RKO (cell line): ENCODE data around the gene WASF3.

Experiments used
- DNase-seq: peaks from one replicate; pipeline ENCODE4 v3.0.0-alpha.2; 2016; ENCODE audit warnings: low spot score

WASF3 gene

DNA sequence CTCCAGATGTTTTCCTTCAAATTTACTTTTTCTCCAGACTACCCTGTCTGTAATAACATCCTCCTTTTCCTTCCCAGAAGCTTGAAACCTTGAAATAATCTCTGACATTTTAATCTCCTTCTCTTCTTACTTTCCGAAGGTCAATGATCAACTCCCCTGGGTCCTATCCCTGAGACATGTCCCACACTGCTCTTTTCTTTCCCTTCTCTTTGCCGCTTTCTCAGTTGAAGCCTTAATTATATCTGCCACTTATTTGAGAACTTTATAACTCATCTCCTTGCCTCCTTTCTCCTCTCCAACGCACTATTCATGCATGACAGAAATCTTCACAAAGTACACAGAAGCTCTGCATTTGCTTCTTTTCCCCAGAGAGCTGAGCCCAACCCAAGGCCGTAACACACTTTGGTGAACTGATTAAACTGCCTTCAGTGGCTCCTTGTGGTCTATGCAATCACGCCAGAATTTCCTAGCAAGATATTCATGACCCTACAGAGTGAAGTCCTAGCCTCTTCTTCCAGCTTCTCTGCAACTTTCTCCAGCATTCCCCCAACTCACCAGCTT, 9.2 kb upstream of the WASF3 start:
- DNase-seq = no peak

DNA sequence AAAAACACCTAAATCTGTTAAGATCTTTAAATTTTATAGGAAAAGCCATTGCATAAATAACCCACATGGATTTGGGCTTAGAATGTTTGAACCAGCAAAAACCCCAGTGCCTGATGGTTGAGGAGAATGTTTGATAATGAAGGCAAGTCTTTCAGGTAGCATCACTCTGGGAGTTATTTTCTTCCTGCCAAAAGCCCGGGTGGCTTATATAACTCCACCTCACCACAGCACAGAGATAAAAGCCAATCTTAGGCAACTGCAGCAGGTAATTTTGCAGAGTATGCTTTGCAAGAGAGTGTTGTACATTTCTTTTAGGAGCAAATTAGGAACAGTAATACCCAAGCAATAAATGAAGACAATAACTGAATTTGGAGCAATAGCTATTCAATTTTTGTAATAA, 7.8 kb upstream of the WASF3 start:
- DNase-seq = no peak

GRCh38 chr13:26551255-26551860, 6.1 kb upstream of the WASF3 start:
- DNase-seq = no peak

DNA sequence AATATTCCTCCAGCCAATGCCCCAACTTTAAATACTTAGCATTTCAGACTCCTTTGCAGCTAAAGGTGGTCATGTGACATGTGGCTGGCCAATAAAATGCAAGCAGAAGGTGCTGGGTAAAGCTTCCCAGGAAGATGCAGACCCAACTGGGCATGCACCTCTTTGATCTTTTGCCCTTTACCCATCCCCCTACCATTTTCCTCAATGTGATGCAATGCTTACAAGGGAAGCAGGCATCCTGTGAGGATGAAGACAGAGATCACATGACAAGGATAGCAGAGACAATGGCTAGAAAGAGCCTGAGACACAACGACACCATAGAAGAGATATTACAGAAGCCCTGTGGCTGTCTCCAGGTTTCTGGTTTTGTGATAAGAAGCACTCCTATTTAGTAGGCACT, 2.1 kb upstream of the WASF3 start:
- no peak for DNase-seq

DNA sequence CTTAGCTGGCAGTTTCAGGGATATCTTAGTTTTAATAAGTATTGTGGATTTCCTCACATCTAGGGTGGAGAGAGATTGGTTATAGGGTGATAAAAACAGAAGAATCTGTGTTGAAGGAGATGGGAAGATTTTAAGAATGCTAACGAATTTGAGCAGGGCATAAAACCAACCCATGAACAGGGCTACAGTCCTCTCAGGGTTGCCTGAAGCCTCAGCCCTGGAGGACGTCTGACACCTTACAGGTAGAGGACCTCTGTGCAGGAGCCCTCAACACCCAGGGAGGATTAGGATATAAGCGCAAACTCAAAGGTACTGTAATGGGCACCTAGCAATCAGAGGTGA, 461 bp upstream of the WASF3 start:
- no peak for DNase-seq

GRCh38 chr13:26558074-26558805, 757 bp downstream of the WASF3 start:
- no peak for DNase-seq

DNA sequence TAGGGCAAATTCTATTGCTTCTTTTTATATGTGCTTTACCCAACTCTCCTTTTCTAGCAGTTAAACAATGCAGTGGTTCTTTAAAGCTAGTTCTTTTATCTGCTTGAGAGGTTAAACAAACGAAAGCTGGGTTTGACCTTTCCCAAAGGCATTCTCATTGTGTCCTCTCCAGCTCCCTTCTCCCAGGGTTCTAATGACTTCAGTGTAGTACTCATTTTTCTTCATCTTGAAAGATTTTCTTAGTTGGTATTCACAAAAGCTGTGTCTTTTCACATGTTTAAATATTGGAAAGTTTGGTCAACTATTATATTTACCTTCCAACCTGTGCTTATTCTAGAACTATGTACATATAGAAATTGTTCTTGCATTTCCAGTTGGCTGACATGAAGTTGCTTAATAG, 1.5 kb downstream of the WASF3 start:
- DNase-seq = no peak

DNA sequence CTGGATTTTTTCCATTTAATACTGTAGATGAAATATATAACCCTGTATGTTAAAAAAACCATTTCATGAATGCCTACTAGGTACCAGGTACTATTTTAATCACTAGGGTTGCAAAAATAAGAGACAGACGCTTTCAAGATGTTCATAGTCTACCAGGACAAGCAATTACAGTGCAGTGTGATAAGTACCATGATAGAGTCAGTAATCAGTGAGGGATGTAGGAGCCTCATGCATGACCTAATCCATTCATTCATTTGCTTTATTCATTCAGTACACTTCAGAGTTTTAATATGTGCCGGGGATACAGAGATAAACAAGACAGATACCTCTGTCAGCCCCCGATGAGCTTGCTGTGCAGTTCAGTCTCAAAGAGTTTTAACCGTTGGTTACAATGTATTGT, 3.0 kb downstream of the WASF3 start:
- DNase-seq = no peak

- DNase-seq = no peak
Measured at GRCh38 chr13:26561067-26561466, 3.6 kb downstream of the WASF3 start.

GRCh38 chr13:26561651-26562511, 4.4 kb downstream of the WASF3 start:
- DNase-seq = no peak

DNA sequence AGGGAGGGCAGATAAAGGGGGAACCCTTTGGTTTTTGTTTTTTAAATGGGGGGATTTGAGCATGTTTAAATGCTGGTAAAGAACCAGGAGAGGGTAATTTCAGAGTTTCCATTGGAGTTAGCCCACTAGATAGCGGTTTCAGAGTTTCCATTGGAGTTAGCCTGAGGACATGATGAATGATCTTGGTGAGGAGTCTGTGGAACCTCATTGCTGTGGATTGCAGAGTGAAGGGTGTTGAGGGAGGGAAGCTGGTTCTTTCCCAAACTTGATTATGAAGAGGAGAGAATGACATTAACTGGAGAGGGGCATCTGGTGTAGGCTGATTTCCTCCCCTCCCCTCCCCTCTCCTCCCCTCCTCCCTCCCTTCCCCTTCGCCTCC, 5.0 kb downstream of the WASF3 start:
- DNase-seq = no peak

- no peak for DNase-seq
Measured at GRCh38 chr13:26563713-26564112, 6.2 kb downstream of the WASF3 start.

DNA sequence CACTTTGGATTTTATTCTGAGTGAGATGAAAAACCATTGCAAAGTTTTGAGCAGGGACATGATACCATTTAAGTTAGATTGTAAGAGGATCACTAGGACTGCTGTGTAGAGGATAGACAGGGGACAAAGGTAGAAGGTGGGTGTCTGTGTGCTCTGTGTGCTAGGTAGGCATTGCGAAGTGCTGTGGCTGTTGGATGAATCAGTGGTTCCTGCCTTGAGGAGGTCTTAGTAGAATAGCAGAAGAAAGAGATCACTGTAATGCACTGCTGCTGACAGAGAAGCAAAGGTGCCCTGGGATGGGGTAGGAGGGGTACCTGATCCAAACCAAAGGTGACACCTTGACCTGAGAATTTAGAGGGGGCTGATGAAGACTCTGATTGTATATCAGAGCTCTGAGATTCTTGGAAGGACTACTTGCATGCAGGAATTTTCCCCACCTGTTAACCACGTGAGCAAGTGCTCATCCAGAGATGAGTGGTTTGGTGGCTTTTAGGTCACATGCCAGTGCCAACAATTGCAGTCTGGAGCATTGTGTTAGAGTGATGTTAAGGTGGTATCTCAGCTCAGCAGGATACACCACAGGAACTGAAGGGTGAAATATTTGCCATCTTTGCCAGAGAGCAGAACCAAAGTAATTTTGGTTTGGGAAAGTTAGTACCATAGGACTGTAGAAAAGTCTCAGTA, 10.8 kb downstream of the WASF3 start:
- no peak for DNase-seq

GRCh38 chr13:26571518-26571917, 14.0 kb downstream of the WASF3 start:
- DNase-seq = no peak

GRCh38 chr13:26575244-26575643, 17.8 kb downstream of the WASF3 start:
- no peak for DNase-seq

DNA sequence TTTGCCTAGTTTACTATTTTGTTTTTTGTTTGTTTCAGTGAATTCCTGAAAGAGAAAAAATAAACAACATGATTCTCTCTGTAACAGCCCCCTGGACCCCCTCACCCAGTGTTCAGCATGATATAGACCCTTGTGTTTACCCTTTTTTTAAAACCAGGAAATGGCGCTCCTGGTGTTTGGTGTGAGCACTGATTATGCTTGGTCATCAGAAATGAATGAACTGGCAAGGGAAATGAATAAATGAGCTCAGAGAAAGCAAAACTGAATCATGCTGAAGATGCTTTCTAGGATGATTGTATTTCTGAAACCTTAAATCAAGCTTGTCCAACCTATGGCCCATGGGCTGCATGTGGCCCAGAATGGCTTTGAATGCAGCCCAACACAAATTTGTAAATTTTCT, 22.1 kb downstream of the WASF3 start:
- no peak for DNase-seq

DNA sequence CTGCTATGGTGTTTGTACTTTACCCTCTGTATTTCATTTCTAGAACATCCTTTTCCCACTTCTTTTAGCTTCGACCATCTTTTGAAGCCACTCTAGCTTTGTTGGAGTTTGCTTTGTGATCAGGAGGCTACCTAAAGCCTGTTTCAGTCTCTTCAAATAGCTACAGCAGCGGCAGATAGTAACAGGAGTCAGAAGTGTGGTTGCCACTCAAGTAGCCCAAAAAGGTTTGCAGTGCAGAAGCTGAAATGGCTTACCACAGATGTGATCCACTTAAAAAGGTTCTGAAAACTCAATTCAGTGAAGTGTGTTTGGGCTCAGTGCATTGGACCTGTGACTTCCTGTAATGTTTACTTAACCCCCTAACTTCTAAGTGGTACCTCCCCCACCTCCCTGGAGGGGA, 26.2 kb downstream of the WASF3 start:
- no peak for DNase-seq

- DNase-seq = no peak
Measured at GRCh38 chr13:26584713-26585112, 27.2 kb downstream of the WASF3 start.

DNA sequence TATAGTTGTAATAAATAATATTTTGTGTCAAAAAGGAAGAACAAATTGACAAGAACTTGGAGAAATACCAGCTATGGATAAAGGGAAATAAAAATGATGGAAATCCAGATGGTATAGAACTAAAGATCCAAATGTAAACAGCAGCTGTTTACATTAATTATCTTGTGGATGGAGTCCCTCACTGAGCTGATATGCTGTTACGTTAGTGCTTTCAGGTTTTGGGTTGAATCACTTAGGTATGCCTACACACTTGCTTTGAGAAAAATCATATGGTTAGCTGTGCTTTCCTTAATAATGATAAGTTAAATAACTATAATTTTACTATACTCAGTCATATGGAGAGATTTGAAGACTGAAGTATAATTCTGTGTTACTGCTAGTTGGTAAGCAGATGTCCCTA, 27.7 kb downstream of the WASF3 start:
- no peak for DNase-seq

GRCh38 chr13:26587251-26587650, 29.8 kb downstream of the WASF3 start:
- no peak for DNase-seq

- no peak for DNase-seq
Measured at GRCh38 chr13:26589226-26589625, 31.7 kb downstream of the WASF3 start.

GRCh38 chr13:26589754-26590153, 32.3 kb downstream of the WASF3 start:
- DNase-seq = no peak
